Activated CD4-positive, alpha-beta T cell treated with anti-CD3 and anti-CD28 coated beads, Interleukin-2, amount 10 ng/mL, durations not matched to agents 7 days and 5 days (primary cell): ENCODE results near the gene TTYH2. TPM values are rescaled to one million over a fixed set of nuclear protein-coding genes. Genes with fewer than 3 reads are reported as not detected.

Experiments used
- CTCF ChIA-PET: fragments of 350-600 bp; sonication (Branson Sonifier 250); formaldehyde crosslinking; loops from one replicate; lab custom pipeline; 2021; ENCODE audit warnings: antibody characterized with exemption; lab: Charles Lee
- POLR2A ChIA-PET: fragments of 350-600 bp; sonication (Branson Sonifier 250); formaldehyde crosslinking; loops from one replicate; lab custom pipeline; 2021; ENCODE audit warnings: antibody characterized with exemption; lab: Charles Lee
- DNase-seq: peaks from one replicate; pipeline ENCODE4 v3.0.0-alpha.2; 2020
- H3K27ac Mint-ChIP-seq: one replicate; pipeline ENCODE4 v1.8.0; 2021; ENCODE audit warnings: mild to moderate bottlenecking, moderate library complexity, mixed read lengths
- H3K27me3 Mint-ChIP-seq: one replicate; pipeline ENCODE4 v1.8.0; 2021; ENCODE audit warnings: mixed read lengths
- H3K36me3 Mint-ChIP-seq: one replicate; pipeline ENCODE4 v1.8.0; 2021; ENCODE audit warnings: low read depth, mixed read lengths
- H3K4me1 Mint-ChIP-seq: one replicate; pipeline ENCODE4 v1.8.0; 2021; ENCODE audit warnings: mixed read lengths
- H3K4me3 Mint-ChIP-seq: one replicate; pipeline ENCODE4 v1.8.0; 2021; ENCODE audit warnings: mild to moderate bottlenecking, moderate library complexity, mixed read lengths
- H3K9me3 Mint-ChIP-seq: one replicate; pipeline ENCODE4 v1.8.0; 2021; ENCODE audit warnings: mixed read lengths
- total RNA-seq, 2 experiments: library from RNA; stranded (reverse); gene quantifications; one replicate each; pipeline ENCODE4 v1.2.3, GENCODE V29; 2021

TTYH2 gene
- total RNA-seq, 2 experiments from 2014 or later: 10.2 to 11.9 TPM

DNA sequence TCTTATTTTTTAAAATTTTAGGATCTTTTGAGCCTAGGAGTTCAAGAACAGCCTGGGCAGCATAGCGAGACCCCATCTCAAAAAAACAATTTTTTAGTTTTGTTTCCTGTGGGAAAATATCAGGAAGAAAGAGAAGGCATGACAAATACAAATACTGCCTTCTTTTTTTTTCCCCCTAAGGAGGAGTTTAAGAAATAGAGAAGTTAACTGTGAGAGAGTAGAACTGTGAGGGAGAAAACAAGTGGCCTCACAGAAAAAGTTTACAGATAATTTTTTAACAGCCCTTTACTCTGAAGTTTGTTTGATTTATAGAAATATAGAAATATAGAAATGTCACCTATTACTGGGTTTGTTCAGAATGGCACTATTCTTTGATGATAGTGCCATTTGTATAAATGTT lies 21.1 kb downstream of the TTYH2 start:
- Mint-ChIP-seq H3K9me3 (no peaks in the 10 kb centered on the region), H3K36me3 (no peaks in the 10 kb centered on the region), H3K4me1 (peaks cover 3% of the 10 kb centered on the region), H3K27me3 (no peaks in the 10 kb centered on the region), H3K4me3 (no peak overlapping the region), H3K27ac (no peak overlapping the region)
- POLR2A ChIA-PET: no interaction called here
- CTCF ChIA-PET: no interaction called here
- DNase-seq: no peak

DNA sequence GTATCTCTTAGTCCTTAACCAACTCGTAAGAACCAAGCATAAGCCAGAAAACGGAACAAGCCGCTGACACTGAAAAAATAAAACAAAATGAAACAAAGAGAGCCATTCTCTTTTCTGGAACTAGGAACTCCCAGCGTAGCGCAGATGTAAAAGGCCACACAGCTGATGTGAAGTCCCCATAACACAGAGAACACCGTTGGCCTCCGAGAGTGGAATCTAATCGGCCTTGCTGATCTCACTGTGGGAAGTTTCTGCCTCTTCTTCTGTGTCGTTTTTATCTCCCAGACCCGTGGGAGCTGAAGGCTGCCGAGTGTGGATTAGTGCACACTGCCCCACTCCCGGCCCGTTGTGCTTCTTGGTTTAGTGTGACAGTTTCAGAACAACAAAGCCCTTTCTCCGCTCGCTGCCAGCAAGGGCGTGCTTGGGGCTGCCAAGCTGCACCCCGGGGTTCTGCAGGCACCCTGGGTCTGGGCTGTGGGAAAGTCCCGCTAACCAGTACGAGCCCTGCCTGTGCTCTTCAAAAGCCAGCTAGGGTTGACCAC lies 21.7 kb downstream of the TTYH2 start:
- POLR2A ChIA-PET: no interaction called here
- Mint-ChIP-seq H3K36me3 (no peaks in the 10 kb centered on the region), H3K9me3 (no peaks in the 10 kb centered on the region), H3K27ac (no peak overlapping the region), H3K4me3 (no peak overlapping the region), H3K4me1 (peaks cover 3% of the 10 kb centered on the region), H3K27me3 (no peaks in the 10 kb centered on the region)
- DNase-seq: no peak
- CTCF ChIA-PET: no interaction called here

DNA sequence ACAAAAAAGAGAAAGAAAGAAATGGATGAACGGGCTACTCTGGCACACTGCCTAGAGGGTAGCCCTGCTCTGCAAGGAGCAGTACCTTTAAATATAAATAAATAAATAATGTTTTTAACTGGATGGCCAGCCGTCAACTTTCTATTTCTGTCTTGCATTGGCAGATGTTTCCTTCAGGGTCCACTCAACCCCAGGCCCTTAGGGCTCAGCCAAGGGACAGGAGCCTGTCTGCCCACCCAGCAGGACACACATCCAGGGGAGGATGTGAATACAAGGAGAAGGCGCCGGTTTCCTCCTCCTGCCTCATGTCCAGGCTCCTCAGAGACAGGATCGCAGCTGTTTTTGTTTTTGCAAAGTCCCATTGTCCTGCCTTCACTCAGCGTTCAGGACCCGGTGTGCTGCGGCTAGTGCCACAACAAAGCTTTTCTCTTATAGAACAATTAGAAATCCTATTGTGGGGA lies 22.6 kb downstream of the TTYH2 start:
- no peak for DNase-seq
- Mint-ChIP-seq H3K27me3 (no peaks in the 10 kb centered on the region), H3K4me1 (peaks cover 3% of the 10 kb centered on the region), H3K9me3 (no peaks in the 10 kb centered on the region), H3K4me3 (no peak overlapping the region), H3K36me3 (no peaks in the 10 kb centered on the region), H3K27ac (no peak overlapping the region)
- CTCF ChIA-PET: no interaction called here
- POLR2A ChIA-PET: no interaction called here

DNA sequence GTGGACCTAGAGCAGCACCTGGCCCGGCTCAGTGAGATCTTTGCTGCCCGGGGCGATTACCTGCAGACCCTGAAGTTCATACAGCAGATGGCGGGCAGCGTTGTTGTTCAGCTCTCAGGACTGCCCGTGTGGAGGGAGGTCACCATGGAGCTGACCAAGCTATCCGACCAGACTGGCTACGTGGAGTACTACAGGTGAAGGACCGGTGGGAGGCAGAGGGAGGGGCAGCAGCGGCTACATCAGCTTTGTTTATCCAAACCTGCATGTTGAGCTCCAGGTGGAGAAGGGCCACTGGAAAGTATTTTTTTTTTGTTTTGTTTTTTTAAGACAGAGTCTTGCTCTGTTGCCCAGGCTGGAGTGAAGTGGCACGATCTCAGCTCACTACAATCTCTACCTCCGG lies 23.9 kb downstream of the TTYH2 start:
- no peak overlapping the region for H3K4me3 Mint-ChIP-seq
- H3K4me1 Mint-ChIP-seq: peaks cover 3% of the 10 kb centered on the region
- ChIA-PET CTCF (interaction anchor here (0.6 to 0.7 kb wide), 2 partner anchors 273 to 389 kb away, joined by 4 to 5 read pairs; no protein-coding TSS in a partner anchor), POLR2A (no interaction called here)
- no peak overlapping the region for H3K27ac Mint-ChIP-seq
- H3K36me3 Mint-ChIP-seq: no peaks in the 10 kb centered on the region
- no peaks in the 10 kb centered on the region for H3K27me3 Mint-ChIP-seq
- no peak for DNase-seq
- no peaks in the 10 kb centered on the region for H3K9me3 Mint-ChIP-seq

DNA sequence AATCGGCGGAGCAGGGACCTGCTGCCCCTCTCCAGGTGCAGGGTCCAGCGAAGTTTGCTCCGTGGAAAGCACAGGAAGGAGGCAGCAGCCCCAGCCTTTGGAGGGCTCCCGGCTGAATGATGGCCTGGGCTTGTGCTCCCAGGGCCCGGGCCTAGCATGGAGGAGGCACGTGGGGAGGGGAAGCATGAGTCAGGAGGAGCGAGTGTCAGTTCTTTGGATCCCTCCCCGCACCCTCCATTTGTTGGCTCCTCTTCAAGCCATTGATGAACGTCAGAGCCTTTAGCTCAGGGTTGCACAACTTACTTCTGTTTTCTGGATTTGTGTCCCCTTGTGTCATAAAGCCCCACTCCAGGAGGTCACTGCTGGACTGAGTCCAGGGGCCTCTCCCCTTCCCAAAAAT lies 25.8 kb downstream of the TTYH2 start:
- H3K4me1 Mint-ChIP-seq: peaks cover 3% of the 10 kb centered on the region
- no peak for DNase-seq
- H3K36me3 Mint-ChIP-seq: no peaks in the 10 kb centered on the region
- no peaks in the 10 kb centered on the region for H3K27me3 Mint-ChIP-seq
- H3K4me3 Mint-ChIP-seq: no peak overlapping the region
- H3K27ac Mint-ChIP-seq: no peak overlapping the region
- H3K9me3 Mint-ChIP-seq: no peaks in the 10 kb centered on the region
- CTCF ChIA-PET: interaction anchor here (0.6 to 1.2 kb wide), 2 partner anchors 22 to 40 kb away, joined by 3 read pairs; no protein-coding TSS in a partner anchor
- POLR2A ChIA-PET: no interaction called here

DNA sequence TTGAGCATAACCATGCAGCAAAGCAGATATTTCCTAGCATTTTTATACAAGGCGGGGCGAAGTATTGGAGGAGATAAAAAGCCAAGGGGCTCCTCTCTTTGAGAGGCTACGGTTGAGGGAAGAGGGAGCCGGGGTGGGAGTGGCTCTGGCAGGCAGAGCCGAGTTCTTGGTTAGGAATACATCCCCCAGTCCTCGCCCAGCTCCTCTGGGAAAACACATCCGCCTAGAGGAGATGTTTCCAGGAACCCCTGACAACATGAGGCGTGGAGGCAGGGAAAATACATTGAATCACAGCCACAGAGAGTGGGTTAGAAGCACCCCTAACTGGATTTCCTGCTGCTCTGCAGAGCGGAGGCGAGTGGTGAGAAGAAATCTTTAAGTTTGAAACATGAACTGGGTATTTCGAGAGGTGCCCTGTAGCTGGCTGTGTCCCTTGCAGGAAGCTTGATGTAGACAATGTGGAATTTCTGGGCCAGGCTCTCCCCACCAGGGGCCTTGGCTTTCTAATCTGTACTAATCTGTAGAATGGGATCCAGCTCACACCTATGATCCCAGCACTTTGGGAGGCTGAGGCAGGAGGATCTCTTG lies 27.3 kb downstream of the TTYH2 start:
- ChIA-PET POLR2A (no interaction called here), CTCF (interaction anchor here (0.9 kb wide), 1 partner anchor 9 kb away, joined by 3 read pairs; no protein-coding TSS in a partner anchor)
- no peaks in the 10 kb centered on the region for H3K4me1 Mint-ChIP-seq
- H3K4me3 Mint-ChIP-seq: no peak overlapping the region
- no peak overlapping the region for H3K27ac Mint-ChIP-seq
- H3K27me3 Mint-ChIP-seq: no peaks in the 10 kb centered on the region
- no peak for DNase-seq
- H3K9me3 Mint-ChIP-seq: no peaks in the 10 kb centered on the region
- no peaks in the 10 kb centered on the region for H3K36me3 Mint-ChIP-seq

DNA sequence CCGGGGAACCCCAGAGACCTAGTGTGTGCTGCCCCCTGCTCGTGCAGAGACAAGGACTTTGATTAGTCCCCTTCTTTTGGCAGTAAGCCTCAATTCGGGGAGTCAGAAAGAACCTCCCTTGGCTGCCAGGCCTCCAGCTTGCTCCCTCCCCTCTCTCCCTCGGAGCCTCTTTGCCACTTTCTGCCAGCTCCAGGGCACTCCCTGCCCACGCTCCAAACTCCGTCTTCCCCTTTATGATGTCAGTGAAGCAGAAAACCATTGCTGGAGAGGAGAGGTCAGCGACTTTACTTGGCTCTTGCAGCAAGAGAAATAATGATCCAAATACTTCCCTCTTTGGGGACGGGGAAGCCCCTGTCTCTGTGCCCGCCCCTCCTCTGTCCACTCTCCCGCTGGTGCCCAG lies 28.1 kb downstream of the TTYH2 start:
- Mint-ChIP-seq H3K4me1 (no peaks in the 10 kb centered on the region), H3K36me3 (no peaks in the 10 kb centered on the region), H3K9me3 (no peaks in the 10 kb centered on the region), H3K27ac (no peak overlapping the region), H3K27me3 (no peaks in the 10 kb centered on the region), H3K4me3 (no peak overlapping the region)
- DNase-seq: no peak
- ChIA-PET CTCF (interaction anchor here (0.6 to 0.9 kb wide), 2 partner anchors 9 to 14 kb away, joined by 3 to 4 read pairs; no protein-coding TSS in a partner anchor), POLR2A (no interaction called here)

DNA sequence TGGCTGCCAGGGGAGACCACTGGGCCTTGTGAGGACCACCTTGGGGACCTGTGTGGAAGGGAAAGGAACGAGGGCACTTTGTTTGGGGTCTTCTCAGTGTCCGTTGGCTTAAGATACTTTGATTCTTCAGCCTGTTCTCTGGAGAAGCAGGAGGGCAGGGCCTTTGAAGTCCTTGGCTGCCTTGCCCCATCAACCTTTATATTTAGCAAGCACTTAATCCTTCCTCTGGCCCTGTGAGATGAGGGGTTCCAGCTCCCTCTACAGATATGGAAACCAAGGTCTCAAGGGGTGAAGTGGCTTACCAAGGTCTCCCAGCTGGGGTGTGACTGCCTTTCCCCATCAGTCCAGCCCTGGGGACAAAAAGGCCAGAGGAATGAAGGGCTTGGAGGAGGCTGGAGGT lies 28.5 kb downstream of the TTYH2 start:
- H3K27ac Mint-ChIP-seq: no peak overlapping the region

DNA sequence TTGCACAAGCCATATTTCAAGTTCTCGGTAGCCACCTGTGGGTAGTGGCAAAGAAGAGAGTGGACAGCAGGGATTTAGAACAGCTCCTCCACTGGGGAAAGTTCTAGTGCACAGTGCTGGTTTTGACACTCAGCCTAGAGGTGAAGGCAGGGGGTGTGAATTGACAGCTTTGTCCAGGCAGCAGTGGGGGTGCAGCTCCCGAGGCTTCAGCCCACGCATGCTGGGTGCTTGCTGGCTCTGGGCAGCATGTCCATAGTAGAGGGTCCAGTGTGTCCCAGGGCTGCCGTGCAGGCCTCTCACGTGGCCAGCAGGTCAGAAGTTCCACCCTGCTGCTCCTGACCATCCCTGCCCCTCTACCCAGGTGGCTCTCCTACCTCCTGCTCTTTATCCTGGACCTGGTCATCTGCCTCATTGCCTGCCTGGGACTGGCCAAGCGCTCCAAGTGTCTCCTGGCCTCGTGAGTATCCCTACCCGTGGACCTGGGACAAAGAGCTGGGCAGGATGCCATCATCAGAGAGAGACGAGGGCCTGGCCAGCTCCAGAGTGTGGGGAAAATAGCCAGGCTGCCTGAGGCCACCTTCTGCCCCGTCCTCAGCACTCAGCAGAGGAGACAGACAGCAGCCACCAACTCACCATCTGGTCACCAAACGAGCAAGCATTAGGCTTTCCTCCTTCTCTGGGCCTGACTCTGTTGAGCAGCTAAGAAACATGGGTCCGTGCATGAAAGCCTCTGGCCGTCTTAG lies 29.8 kb downstream of the TTYH2 start:
- ChIA-PET POLR2A (no interaction called here), CTCF (no interaction called here)
- DNase-seq: no peak
- Mint-ChIP-seq H3K27ac (no peak overlapping the region), H3K9me3 (no peaks in the 10 kb centered on the region), H3K36me3 (no peaks in the 10 kb centered on the region), H3K27me3 (no peaks in the 10 kb centered on the region), H3K4me1 (no peaks in the 10 kb centered on the region), H3K4me3 (no peak overlapping the region)

More for the DNA sequence above, 28.5 kb downstream of the TTYH2 start:
- Mint-ChIP-seq H3K36me3 (no peaks in the 10 kb centered on the region), H3K9me3 (no peaks in the 10 kb centered on the region), H3K27me3 (no peaks in the 10 kb centered on the region), H3K4me1 (no peaks in the 10 kb centered on the region), H3K4me3 (no peak overlapping the region)
- no peak for DNase-seq
- ChIA-PET CTCF (interaction anchor here (0.6 kb wide), 1 partner anchor 15 kb away, joined by 4 read pairs; no protein-coding TSS in a partner anchor), POLR2A (interaction anchor here (0.7 kb wide), 1 partner anchor 15 kb away, joined by 3 read pairs; no protein-coding TSS in a partner anchor)

DNA sequence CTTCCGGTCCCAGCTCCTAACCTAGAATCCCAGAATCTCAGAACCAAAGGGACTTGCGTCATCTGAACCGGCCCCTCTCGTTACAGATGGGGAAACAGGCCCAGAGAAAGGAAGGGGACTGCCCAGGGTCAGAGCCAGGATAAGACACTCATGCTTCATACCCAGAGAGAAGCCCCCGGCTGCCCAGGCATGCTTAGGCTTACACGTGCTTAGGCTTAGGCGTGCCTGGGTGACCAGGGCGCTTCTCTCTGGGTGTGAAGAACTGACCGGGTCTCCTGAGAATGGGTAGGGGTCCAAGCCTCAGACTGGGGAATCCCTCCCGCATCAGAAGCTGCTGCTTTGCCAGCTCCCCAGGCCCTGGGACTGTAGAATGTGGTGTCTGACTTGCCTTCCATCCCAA lies 30.8 kb downstream of the TTYH2 start:
- Mint-ChIP-seq H3K9me3 (no peaks in the 10 kb centered on the region), H3K27me3 (no peaks in the 10 kb centered on the region), H3K4me3 (no peak overlapping the region), H3K4me1 (no peaks in the 10 kb centered on the region), H3K36me3 (no peaks in the 10 kb centered on the region), H3K27ac (no peak overlapping the region)
- DNase-seq: no peak
- POLR2A ChIA-PET: no interaction called here
- CTCF ChIA-PET: no interaction called here

DNA sequence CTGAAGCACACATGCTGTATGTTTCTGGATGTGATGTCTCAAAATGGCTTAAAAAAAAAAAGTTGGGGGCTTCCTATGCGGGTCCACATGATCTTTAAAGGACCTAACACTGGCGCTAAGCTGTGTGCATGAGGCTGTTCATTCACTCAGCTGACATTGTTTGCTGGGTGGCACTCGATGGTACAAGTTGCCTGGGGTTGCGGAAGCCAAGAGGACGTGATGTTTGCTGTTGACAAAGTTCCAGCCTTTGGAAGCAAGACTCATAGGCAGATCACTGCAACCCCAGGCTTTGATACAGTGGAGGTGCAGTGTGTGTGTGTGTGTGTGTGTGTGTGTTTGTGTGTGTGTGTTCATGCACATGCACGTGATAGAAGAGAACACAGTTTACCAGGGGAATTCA lies 31.2 kb downstream of the TTYH2 start:
- ChIA-PET CTCF (interaction anchor here (0.6 kb wide), 1 partner anchor 21 kb away, joined by 3 read pairs; no protein-coding TSS in a partner anchor), POLR2A (no interaction called here)
- Mint-ChIP-seq H3K4me3 (no peak overlapping the region), H3K27me3 (no peaks in the 10 kb centered on the region), H3K9me3 (no peaks in the 10 kb centered on the region), H3K36me3 (no peaks in the 10 kb centered on the region), H3K27ac (no peak overlapping the region), H3K4me1 (no peaks in the 10 kb centered on the region)
- DNase-seq: no peak

DNA sequence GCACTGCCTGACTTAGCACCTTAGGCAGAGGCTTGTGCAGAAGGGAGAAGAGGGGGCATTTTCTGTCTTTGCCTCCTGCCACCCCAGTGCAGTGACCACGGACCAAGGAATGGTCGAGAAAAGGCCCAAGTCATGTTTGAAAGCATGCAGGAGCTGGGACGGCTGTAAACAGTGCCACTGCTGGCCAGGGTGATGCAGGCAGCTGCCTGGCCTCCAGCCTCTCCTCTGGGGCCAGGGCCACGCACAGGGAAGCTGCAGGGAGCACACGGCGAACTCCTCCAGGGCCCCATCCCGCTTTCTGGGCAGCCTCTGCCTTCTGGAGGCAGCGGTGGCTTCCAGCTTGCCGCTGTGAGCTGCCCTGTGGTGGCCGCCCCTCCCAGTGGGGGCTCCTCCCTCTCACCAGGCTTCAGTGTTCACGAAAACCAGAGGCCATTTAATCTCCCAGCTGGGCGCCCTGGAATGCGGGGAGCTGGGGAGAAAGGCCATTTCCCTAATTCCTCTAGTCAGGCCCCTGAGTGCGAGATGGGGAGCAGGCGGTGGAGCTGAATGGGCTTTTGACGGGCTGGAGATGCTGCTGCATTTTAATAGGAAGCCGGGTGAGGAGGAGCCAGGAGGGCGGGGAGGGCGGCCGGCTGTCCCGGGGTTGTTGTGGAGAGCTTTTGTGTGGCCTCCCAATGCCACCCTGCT lies 31.9 kb downstream of the TTYH2 start:
- POLR2A ChIA-PET: no interaction called here
- no peaks in the 10 kb centered on the region for H3K4me1 Mint-ChIP-seq
- CTCF ChIA-PET: interaction anchor here (0.5 to 0.7 kb wide), 3 partner anchors 18 to 87 kb away, joined by 3 to 5 read pairs (median 3); no protein-coding TSS in a partner anchor
- H3K27me3 Mint-ChIP-seq: no peaks in the 10 kb centered on the region
- no peak overlapping the region for H3K4me3 Mint-ChIP-seq
- DNase-seq: no peak
- H3K9me3 Mint-ChIP-seq: no peaks in the 10 kb centered on the region
- no peaks in the 10 kb centered on the region for H3K36me3 Mint-ChIP-seq
- H3K27ac Mint-ChIP-seq: no peak overlapping the region
